ENCODE results near the gene GTF2IRD1. TPM values are rescaled to one million over a fixed set of nuclear protein-coding genes. Genes with fewer than 3 reads are reported as not detected.

The GTF2IRD1 gene
- total and polyA plus RNA-seq, 9 of the 15 experiments (the other 6 are each of a cell fraction or from before 2014, with no cell fraction given), result 9.1 to 30.2 (median 14.0) TPM

- WGBS (ENCODE audit: insufficient coverage, low coverage, missing lambda C conversion rate), result 93% methylated on average over 9 of the region's 11 CpGs
- BruUV-seq (replicated peaks), result no TSS peak
- no peak overlapping the region for H3K27ac ChIP-seq (ENCODE audit: extremely low read depth, low read depth, low read length)
- no peak overlapping the region for H3K9ac ChIP-seq (ENCODE audit: insufficient read depth in 1 of 2, low read depth in 2 of 2, low read length in 2 of 2)
- no peak for DNase-seq (ENCODE audit: extremely low read depth in 1 of 4, low spot score in 3 of 4)
- H3K4me3 ChIP-seq, result no peak overlapping the region
- H4K20me1 ChIP-seq (replicated peaks; ENCODE audit: control insufficient read depth, insufficient read depth, low read length), result 0 out of 2 replicates have a peak, but pooled peaks cover 3% of the 10 kb centered on the region
- no peaks in the 10 kb centered on the region for H3K27me3 ChIP-seq (ENCODE audit: control insufficient read depth in 2 of 2, insufficient read depth in 2 of 2, low read length in 2 of 2)
- peaks cover 42% of the 10 kb centered on the region; the same call in 2 of the 3 replicates for H3K36me3 ChIP-seq (ENCODE audit: control insufficient read depth, insufficient read depth, low read length)
- no peaks in the 10 kb centered on the region for H3K9me1 ChIP-seq (ENCODE audit: control insufficient read depth, insufficient read depth, low read length)
- CTCF ChIA-PET (ENCODE audit: low intra/inter-chr PET ratio), result no interaction called here
- H3K4me2 ChIP-seq (ENCODE audit: insufficient read depth, low read length), result no peak overlapping the region
- no peaks in the 10 kb centered on the region for H3K9me3 ChIP-seq (replicated peaks; ENCODE audit: control insufficient read depth, insufficient read depth, low read depth, low read length)
- POLR2A ChIA-PET, result no interaction called here
- in situ Hi-C loops (cut with MboI) (no loop called here), intact Hi-C loops (cut with micrococcal nuclease) (no loop called here)
- TF ChIP-seq TSC22D4 (tag; IDR thresholded peaks at IDR 0.05) (no peak), IRF2 (CRISPR knock-in tag; IDR thresholded peaks at IDR 0.05) (no peak), MYBL2 (IDR thresholded peaks at IDR 0.05; ENCODE audit: low read depth) (no peak), MYBL2 (CRISPR knock-in tag; IDR thresholded peaks at IDR 0.05; ENCODE audit: borderline replicate concordance) (no peak), ZNF146 (CRISPR knock-in tag; IDR thresholded peaks at IDR 0.05; ENCODE audit: unreplicated experiment) (no peak), ATF2 (CRISPR knock-in tag; IDR thresholded peaks at IDR 0.05) (no peak)
- peaks cover 0 to 9% of the 10 kb centered on the region in 2 experiments; a peak in 1 of 5 replicates for H3K4me1 ChIP-seq (replicated peaks in 1 of 2; ENCODE audit: control insufficient read depth in 2 of 2, insufficient read depth in 2 of 2, low read length in 2 of 2)
- ATAC-seq, result no peak
- no peak overlapping the region for H2AFZ ChIP-seq (ENCODE audit: low read depth, low read length)
- no peaks in the 10 kb centered on the region for H3K79me2 ChIP-seq (ENCODE audit: control insufficient read depth, insufficient read depth, low read length)
- no peak for FAIRE-seq
These were observed 60.5 kb downstream of the GTF2IRD1 start for GRCh38 chr7:74514131-74514591.
